Natural killer cell treated with Interleukin-12 subunit alpha and Interleukin-12 subunit beta and Interleukin-15 and Interleukin-18, amount 100 ng/mL, for 72 hours (primary cell): ENCODE results near the gene PSMD2. TPM values are rescaled to one million over a fixed set of nuclear protein-coding genes. Genes with fewer than 3 reads are reported as not detected.
A peak's percentile ranks its signal among the peaks of the same experiment; 100 is the strongest.

Experiments
- ATAC-seq, 2 donors: fragments of 150-1000 bp; cut with Tn5 transposase in 1 of 2; sonication (Bioruptor Pico), chemical (Tn5 transposase) in 1 of 2; 2 replicates each; pipeline ENCODE4 v1.10.0; 2021
- DNase-seq: peaks from one replicate; pipeline ENCODE4 v3.0.0; 2022; ENCODE audit warnings: low spot score
- H3K27ac Mint-ChIP-seq, 2 donors: 1 replicate in 1 of 2; 2 replicates in 1 of 2; pipeline ENCODE4 v1.8.0; 2022; ENCODE audit warnings: mixed read lengths in 2 of 2, mild to moderate bottlenecking in 1 of 2, moderate library complexity in 1 of 2
- H3K27me3 Mint-ChIP-seq, 2 donors: 1 replicate in 1 of 2; 2 replicates in 1 of 2; pipeline ENCODE4 v1.8.0; 2022; ENCODE audit warnings: mixed read lengths in 2 of 2
- H3K36me3 Mint-ChIP-seq: one replicate; pipeline ENCODE4 v1.8.0; 2022; ENCODE audit warnings: mixed read lengths
- H3K4me1 Mint-ChIP-seq, 2 donors: 1 replicate in 1 of 2; 2 replicates in 1 of 2; pipeline ENCODE4 v1.8.0; 2022; ENCODE audit warnings: low read depth in 2 of 2, mixed read lengths in 2 of 2, mild to moderate bottlenecking in 1 of 2
- H3K4me3 Mint-ChIP-seq: one replicate; pipeline ENCODE4 v1.8.0; 2022; ENCODE audit warnings: mixed read lengths
- H3K9me3 Mint-ChIP-seq: 2 replicates; pipeline ENCODE4 v1.8.0; 2022; ENCODE audit warnings: mixed read lengths
- total RNA-seq, 2 donors: library from RNA; stranded (reverse); gene quantifications; one replicate each; pipeline ENCODE4 v1.2.3, GENCODE V29; 2022

The PSMD2 gene
- total RNA-seq, 2 donors from 2014 or later = 285 to 328 TPM

DNA sequence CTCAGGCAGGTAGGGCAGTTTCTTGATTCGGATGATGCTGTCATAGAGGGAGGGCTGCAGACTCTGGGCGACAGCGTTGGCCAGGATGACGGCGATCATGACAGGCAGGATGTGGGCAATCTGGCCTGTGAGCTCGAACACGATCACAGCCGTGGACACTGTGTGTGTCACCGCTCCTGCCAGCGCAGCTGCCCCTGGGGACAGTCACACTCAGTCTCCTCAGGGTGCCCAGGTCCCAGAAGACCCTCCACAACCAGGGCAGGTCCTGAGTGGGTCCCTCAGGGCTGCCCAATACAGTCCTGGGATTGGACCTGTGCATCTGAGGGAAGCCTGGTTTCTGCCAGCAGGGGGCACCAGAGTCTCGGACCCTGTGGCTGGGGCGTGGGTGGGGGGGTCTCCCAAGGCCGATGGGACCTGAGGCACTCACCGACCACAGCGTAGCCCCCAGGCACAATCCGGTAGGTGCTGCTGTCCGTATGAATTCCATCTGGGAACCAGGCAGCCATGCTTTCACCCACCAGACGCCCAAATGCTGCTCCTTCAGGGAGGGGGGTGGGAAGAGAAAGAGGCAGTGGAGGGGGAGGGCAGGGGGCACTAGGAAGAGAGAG is 55.2 kb downstream of the PSMD2 start:
- peaks cover 0 to 8% of the 10 kb centered on the region in 2 donors for H3K4me1 Mint-ChIP-seq
- DNase-seq (no peak), ATAC-seq (peak; percentile 84 to 92)
- peak overlapping the region; percentile 38 for H3K4me3 Mint-ChIP-seq
- H3K27ac Mint-ChIP-seq = peak overlapping the region in 1 of 2 donors; percentile 76
- H3K27me3 Mint-ChIP-seq = no peaks in the 10 kb centered on the region
- H3K9me3 Mint-ChIP-seq = no peaks in the 10 kb centered on the region
- no peaks in the 10 kb centered on the region for H3K36me3 Mint-ChIP-seq

DNA sequence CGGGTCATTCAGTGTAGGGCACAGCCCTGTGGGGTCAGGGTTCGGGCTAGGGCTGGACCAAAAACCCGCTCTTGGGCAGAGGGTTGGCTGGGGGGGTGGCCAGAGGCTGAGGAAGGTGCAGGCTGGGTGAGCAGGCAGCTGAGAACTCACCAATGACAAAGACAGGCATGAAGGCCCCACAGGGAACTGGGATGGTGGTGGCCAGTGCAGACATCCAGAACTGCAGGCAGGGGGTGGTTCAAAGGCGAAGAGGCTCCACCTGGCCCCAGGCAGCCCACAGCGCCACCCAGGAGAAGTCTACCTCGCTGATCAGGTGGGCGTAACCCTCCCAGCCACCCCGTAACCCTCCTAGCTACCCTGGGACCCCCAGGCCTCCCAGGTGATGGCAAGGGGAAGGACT is 55.7 kb downstream of the PSMD2 start:
- ATAC-seq (no peak), DNase-seq (no peak)
- peak overlapping the region in 1 of 2 donors; percentile 38 for H3K27ac Mint-ChIP-seq
- H3K4me3 Mint-ChIP-seq = no peak overlapping the region
- no peaks in the 10 kb centered on the region for H3K36me3 Mint-ChIP-seq
- no peaks in the 10 kb centered on the region for H3K27me3 Mint-ChIP-seq
- no peaks in the 10 kb centered on the region for H3K9me3 Mint-ChIP-seq
- H3K4me1 Mint-ChIP-seq = peaks cover under 1 to 9% of the 10 kb centered on the region in 2 donors

DNA sequence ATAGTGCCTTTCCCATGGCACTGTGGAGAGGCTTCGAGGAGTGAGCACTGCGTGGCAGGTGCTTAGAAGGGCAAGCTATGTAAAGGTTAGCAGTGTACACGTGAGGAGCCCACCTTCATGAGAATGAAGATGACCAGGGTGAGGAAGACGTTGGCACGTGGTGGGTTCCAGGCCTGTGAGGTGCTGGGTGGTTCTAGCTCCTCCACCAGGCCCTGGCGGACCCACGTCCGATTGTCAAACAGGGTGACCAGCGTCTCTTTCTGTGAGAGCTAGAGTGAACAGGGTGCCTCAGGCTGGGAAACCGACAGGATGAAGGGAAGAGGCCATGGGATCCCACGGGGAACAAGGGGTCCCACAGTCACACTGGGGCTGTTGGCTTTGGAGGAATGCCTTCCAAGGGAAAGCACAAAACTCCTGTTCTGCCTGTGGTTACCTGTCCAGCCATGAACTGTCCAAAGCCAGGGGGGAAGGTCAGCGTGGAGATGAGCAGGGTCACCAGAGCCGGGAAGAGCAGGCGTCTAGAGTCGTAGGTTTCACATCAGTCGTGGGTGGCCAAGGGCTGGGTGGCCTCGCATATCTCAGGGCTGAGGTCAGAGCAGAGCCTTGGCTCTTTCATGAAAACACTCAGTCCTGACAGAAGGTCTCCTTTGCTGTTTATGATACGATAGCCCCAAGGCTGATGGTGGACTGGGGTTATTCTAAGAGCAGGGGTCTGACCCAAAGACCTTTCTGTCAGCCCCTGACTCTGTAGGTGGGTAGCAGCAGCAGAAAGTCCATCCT is 56.4 kb downstream of the PSMD2 start:
- Mint-ChIP-seq H3K36me3 (no peaks in the 10 kb centered on the region), H3K9me3 (no peaks in the 10 kb centered on the region), H3K27ac (peak overlapping the region in 1 of 2 donors; percentile 38), H3K27me3 (no peaks in the 10 kb centered on the region), H3K4me1 (peaks cover 6 to 13% of the 10 kb centered on the region in 2 donors), H3K4me3 (no peak overlapping the region)
- ATAC-seq = no peak
- DNase-seq = no peak

- H3K27ac Mint-ChIP-seq = no peak overlapping the region
- H3K9me3 Mint-ChIP-seq = no peaks in the 10 kb centered on the region
- no peaks in the 10 kb centered on the region for H3K27me3 Mint-ChIP-seq
- peaks cover 11 to 15% of the 10 kb centered on the region in 2 donors for H3K4me1 Mint-ChIP-seq
- H3K4me3 Mint-ChIP-seq = no peak overlapping the region
- ATAC-seq (no peak), DNase-seq (no peak)
- no peaks in the 10 kb centered on the region for H3K36me3 Mint-ChIP-seq
These were observed 58.4 kb downstream of the PSMD2 start for GRCh38 chr3:184357248-184358123.

DNA sequence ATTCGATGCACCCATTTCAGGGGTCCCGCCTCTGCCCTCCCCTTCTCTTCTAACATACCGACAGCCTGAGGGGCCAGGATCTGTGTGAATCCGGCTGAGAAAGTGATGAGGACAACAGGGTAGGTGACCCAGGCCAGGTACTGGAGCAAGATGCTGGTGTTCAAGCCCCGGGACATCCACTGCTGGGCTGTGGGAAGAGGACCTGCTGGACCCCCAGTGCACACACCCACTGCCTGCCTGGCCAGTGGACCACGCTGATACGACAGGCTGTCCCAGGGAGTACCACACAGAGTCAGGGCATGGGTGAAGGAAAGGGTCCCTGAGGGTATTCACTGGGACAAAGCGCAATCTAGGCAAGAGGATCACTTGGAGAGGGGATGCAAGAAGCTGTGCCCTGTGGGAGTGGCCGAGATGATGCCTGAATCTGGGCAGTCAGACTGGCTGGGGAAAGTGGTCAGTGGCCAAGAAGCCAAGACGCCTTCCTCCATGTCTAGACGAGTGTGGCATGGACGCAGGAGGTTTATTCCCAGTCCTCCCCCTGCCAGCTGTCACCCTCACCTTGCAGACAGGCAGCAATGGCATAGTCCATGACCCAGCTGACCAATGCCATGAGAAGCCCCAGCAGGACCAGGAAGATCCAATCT is 59.2 kb downstream of the PSMD2 start:
- Mint-ChIP-seq H3K4me1 (peaks cover 14 to 18% of the 10 kb centered on the region in 2 donors), H3K27me3 (no peaks in the 10 kb centered on the region), H3K9me3 (no peaks in the 10 kb centered on the region), H3K4me3 (no peak overlapping the region), H3K27ac (no peak overlapping the region), H3K36me3 (no peaks in the 10 kb centered on the region)
- DNase-seq (no peak), ATAC-seq (no peak)

Other genes with a start within 250 kb of the PSMD2 start
- gene HTR3C, start 246.2 kb upstream of the PSMD2 start, total RNA-seq = not detected
- gene HTR3E, start 202.2 kb upstream of the PSMD2 start, total RNA-seq = not detected
- 10 to 100 TPM; 63.0 to 91.9 TPM for gene EIF2B5, start 163.9 kb upstream of the PSMD2 start, total RNA-seq
- 10 to 100 TPM; 52.3 to 60.3 TPM for gene DVL3, start 143.9 kb upstream of the PSMD2 start, total RNA-seq
- 100 to 1,000 TPM; 190 to 242 TPM for gene AP2M1, start 124.4 kb upstream of the PSMD2 start, total RNA-seq
- 100 to 1,000 TPM; 102 to 144 TPM for gene ABCF3, start 113.0 kb upstream of the PSMD2 start, total RNA-seq
- not detected for gene VWA5B2, start 69.7 kb upstream of the PSMD2 start, total RNA-seq
- gene ALG3, start 50.3 kb upstream of the PSMD2 start, total RNA-seq = 10 to 100 TPM; 52.2 to 80.2 TPM
- gene EEF1AKMT4, start 49.6 kb upstream of the PSMD2 start, total RNA-seq = 10 to 100 TPM; 11.9 to 16.8 TPM
- 1 to 10 TPM in 1 of 2 donors, under 1 TPM in 1; 0.53 to 1.2 TPM for gene CAMK2N2, start 37.7 kb upstream of the PSMD2 start, total RNA-seq
- not detected for gene ECE2, start 23.2 kb upstream of the PSMD2 start, total RNA-seq
- gene EIF4G1, start 15.4 kb downstream of the PSMD2 start, total RNA-seq = 100 to 1,000 TPM; 535 to 855 TPM
- gene FAM131A, start 38.4 kb downstream of the PSMD2 start, total RNA-seq = 1 to 10 TPM; 3.2 to 5.8 TPM
- gene CLCN2, start 62.4 kb downstream of the PSMD2 start, total RNA-seq = 10 to 100 TPM in 1 of 2 donors, 1 to 10 TPM in 1; 6.5 to 10.5 TPM
- 100 to 1,000 TPM; 111 to 142 TPM for gene POLR2H, start 62.5 kb downstream of the PSMD2 start, total RNA-seq
- gene THPO, start 79.0 kb downstream of the PSMD2 start, total RNA-seq = not detected
- not detected for gene CHRD, start 80.8 kb downstream of the PSMD2 start, total RNA-seq